Astrocyte of the cerebellum (primary cell): ENCODE measurements around the gene TGFBR1.

Source experiments
- DNase-seq: peaks from one replicate; pipeline ENCODE4 v3.0.0-alpha.2; 2011; ENCODE audit warnings: low read depth
- H3K4me3 ChIP-seq: 2 replicates; pipeline ENCODE4 v1.5.1; 2011; ENCODE audit warnings: mild to moderate bottlenecking, low read depth, low read length, moderate library complexity
- CTCF ChIP-seq: IDR thresholded peaks from 2 replicates; pipeline ENCODE4 v1.5.1; 2012; ENCODE audit warnings: low read length, low read depth, moderate library complexity, mild to moderate bottlenecking; ENCODE audit errors: missing control alignments
- in situ Hi-C: cut with HindIII; loops from 2 replicates; pipeline ENCODE4 v1.10.0; 2017; ENCODE audit warnings: low sequenced_read_pairs

The TGFBR1 gene

DNA sequence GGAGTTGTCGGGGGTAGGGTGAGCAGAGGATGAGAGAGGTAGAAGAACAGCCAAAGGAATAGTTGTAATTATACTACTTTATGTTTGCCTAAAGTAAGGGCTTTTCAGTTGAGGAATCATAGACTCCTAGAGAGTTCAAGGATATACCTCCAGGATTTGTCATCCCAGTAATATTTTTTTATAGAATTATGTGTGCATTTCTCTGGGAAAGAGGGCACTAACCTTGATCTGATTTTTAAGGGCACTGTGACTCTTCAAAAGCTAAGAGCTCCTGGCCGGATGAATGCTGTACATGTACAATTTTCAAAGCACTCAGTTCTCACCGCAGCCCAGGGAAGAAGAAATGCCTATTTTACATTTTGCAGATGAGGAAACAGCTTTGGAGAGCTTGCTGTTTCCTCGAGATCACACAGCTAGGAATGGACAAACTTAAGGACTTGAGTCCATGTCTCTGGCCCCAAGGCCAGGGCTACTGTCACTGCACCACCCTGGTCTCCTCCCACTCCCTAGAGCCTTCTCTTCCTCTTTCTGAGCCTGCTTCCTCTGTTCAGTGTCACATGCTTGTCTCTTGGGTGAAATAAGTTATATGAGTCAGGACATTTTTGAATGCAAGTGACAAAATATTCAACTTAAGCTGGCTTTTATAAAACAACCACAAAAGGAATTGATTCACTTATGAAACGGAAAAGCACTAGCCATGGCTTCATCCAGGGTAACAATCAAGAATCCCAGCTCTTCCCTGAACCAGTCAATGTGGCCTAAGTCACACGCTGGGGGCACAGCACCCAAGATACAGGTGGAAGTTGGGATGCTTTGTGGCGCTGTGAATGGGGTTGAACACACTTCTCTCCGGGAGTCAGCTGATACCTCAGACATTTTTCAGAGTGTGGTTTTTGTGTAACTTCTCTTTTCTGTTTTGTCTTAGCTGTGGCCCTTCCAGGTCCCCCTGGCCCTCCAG lies 45.7 kb upstream of the TGFBR1 start:
- DNase-seq: no peak
- TF ChIP-seq CTCF: no peak
- in situ Hi-C loops: no loop called here
- no peak overlapping the region for H3K4me3 ChIP-seq

DNA sequence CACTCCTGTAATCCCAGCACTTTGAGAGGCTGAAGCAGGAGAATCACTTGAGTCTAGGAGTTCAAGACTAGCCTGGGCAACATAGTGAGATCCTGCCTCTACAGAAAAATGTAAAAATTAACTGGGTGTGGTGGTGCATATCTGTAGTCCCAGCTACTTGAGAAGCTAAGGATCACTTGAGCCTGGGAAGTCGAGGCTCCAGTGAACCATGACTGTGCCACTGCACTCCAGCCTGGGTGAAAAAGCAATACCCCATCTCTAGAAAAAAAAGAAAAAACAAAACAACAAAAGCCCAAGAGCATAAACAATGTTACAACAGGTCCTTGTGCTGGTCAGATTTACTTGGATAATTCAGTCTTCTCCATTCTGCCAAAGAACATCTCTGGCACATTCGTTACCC lies 44.3 kb upstream of the TGFBR1 start:
- in situ Hi-C loops: no loop called here
- no peak for DNase-seq
- no peak for TF ChIP-seq CTCF

DNA sequence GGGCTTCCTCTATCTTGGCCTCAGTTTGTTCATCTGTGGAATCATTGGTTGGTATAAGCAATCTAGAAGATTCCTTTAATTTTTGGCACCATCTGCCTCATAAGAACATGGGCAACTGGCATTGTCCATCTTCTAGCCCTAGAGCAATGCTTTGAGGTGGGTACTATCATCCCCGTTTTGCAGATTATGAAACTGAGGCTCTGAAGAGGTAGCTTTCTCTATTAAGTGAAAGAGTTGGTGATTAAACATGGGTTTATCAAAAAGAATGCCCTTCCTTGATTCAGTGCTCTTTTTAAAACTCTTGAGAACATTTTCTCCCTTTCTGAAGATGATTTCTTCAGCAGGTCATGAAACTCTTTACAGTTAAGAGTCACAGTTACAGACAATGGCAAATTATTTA lies 42.4 kb upstream of the TGFBR1 start:
- no peak for DNase-seq
- no peak overlapping the region for H3K4me3 ChIP-seq
- in situ Hi-C loops: no loop called here
- TF ChIP-seq CTCF: no peak

More for the DNA sequence above, 44.3 kb upstream of the TGFBR1 start:
- no peak overlapping the region for H3K4me3 ChIP-seq

- no peak overlapping the region for H3K4me3 ChIP-seq
- no peak for TF ChIP-seq CTCF
- DNase-seq: no peak
- in situ Hi-C loops: no loop called here
Measured at GRCh38 chr9:99063522-99063921, 41.4 kb upstream of the TGFBR1 start.

DNA sequence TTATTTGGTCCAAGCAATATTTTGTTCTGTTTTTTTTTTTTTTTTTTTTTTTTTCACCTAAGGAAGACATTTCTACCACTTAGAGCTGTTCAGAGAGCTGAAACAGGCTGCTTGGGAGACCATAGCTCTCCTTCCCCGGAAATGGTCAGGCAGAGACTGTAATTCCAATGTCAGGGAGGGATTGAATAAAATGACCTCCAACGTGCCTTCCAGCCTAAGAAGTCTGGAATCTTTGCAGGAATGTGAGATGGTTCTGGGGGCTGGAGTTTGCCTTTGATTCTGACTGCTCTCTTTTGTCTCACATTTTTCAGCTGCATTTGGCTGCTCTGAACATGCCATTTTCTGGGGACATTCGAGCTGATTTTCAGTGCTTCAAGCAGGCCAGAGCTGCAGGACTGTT lies 38.3 kb upstream of the TGFBR1 start:
- DNase-seq: no peak
- in situ Hi-C loops: no loop called here
- no peak overlapping the region for H3K4me3 ChIP-seq
- no peak for TF ChIP-seq CTCF

DNA sequence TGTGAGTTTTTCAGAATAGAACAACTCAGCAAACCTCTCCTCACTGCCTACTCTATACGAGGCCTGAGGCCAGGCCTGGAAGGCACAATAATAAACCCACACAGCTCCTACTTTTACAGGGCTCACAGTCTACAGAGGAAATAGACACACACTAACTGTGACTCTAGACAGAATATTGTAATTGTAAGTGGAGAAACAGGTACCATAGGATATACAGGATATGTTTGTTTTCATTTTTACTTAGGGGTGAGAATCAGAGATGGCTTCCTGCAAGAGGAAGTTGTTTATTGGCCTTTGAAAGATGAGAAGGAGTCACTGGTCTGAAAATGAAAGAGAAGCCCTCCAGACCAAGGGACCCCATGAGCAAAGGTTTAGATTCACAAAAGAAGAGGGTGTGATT lies 35.8 kb upstream of the TGFBR1 start:
- in situ Hi-C loops: no loop called here
- no peak for TF ChIP-seq CTCF
- H3K4me3 ChIP-seq: no peak overlapping the region
- no peak for DNase-seq
